ENCODE measurements around the gene COBLL1. TPM values are rescaled to one million over a fixed set of nuclear protein-coding genes. Genes with fewer than 3 reads are reported as not detected.

The COBLL1 gene
- total and polyA plus RNA-seq, 3 donors from 2014 or later: 5.4 to 17.3 (median 14.5) TPM

- Histone ChIP-seq H3K9me3 (no peaks in the 10 kb centered on the region), H3K4me1 (no peaks in the 10 kb centered on the region), H3K36me3 (ENCODE audit: low read depth, missing control alignments) (no peaks in the 10 kb centered on the region), H3K4me3 (no peak overlapping the region), H3K27ac (no peak overlapping the region), H3K27me3 (no peaks in the 10 kb centered on the region)
- TF ChIP-seq CTCF (IDR thresholded peaks at IDR 0.05): no peak
- no peak for TF ChIP-seq POLR2A (IDR thresholded peaks at IDR 0.05)
- WGBS, 2 donors: 73 to 76% methylated on average over 2 of the region's 2 CpGs
- DNase-seq: no peak
- intact Hi-C loops (cut with DNase I; ENCODE audit: low total_unique reads): no loop called here
These were observed 17.7 kb upstream of the COBLL1 start for GRCh38 chr2:164859251-164859818.

- 91 to 92% methylated on average over 4 of the region's 4 CpGs for WGBS, 2 donors
- no peaks in the 10 kb centered on the region for H3K36me3 ChIP-seq (ENCODE audit: low read depth, missing control alignments)
- DNase-seq: no peak
- H3K4me3 ChIP-seq: no peak overlapping the region
- intact Hi-C loops (cut with DNase I; ENCODE audit: low total_unique reads): no loop called here
- no peaks in the 10 kb centered on the region for H3K4me1 ChIP-seq
- H3K27me3 ChIP-seq: no peaks in the 10 kb centered on the region
- H3K27ac ChIP-seq: no peak overlapping the region
- no peaks in the 10 kb centered on the region for H3K9me3 ChIP-seq
- TF ChIP-seq POLR2A (IDR thresholded peaks at IDR 0.05) (no peak), CTCF (IDR thresholded peaks at IDR 0.05) (no peak)
These were observed 10.5 kb upstream of the COBLL1 start for GRCh38 chr2:164852086-164852485.

- TF ChIP-seq POLR2A (IDR thresholded peaks at IDR 0.05): no peak
- TF ChIP-seq CTCF (IDR thresholded peaks at IDR 0.05): no peak
- no peaks in the 10 kb centered on the region for H3K9me3 ChIP-seq
- no peaks in the 10 kb centered on the region for H3K4me1 ChIP-seq
- 86 to 91% methylated on average over 4 of the region's 4 CpGs for WGBS, 2 donors
- no peak overlapping the region for H3K27ac ChIP-seq
- no peaks in the 10 kb centered on the region for H3K36me3 ChIP-seq (ENCODE audit: low read depth, missing control alignments)
- intact Hi-C loops (cut with DNase I; ENCODE audit: low total_unique reads): no loop called here
- DNase-seq: no peak
- H3K27me3 ChIP-seq: no peaks in the 10 kb centered on the region
- H3K4me3 ChIP-seq: no peak overlapping the region
These were observed 8.6 kb upstream of the COBLL1 start for GRCh38 chr2:164850235-164850634.

DNA sequence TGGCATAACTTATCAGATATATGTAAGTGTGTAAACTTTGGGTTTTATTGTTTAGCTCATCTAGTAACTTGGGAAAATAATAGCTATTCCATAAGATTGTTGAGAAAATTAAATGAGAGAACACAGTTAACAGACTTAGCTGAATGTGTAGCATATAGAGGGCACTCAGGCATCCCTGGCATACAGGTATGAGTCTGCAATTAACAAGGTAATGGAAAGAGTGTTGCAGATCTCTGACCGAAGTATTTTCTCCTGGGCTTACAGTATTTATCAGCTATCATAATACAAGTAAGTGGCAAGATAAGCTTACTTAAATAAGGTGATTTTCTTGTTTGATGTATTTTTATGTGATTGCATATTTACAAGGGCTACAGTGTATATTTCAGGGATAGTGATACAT, 7.9 kb upstream of the COBLL1 start:
- Histone ChIP-seq H3K4me3 (no peak overlapping the region), H3K27ac (no peak overlapping the region), H3K36me3 (ENCODE audit: low read depth, missing control alignments) (no peaks in the 10 kb centered on the region), H3K27me3 (no peaks in the 10 kb centered on the region), H3K4me1 (no peaks in the 10 kb centered on the region), H3K9me3 (no peaks in the 10 kb centered on the region)
- WGBS, 2 donors: 81 to 82% methylated on average over 1 of the region's 1 CpG
- intact Hi-C loops (cut with DNase I; ENCODE audit: low total_unique reads): loop anchor here (10.0 kb wide), 1 partner anchor 55 kb away; no protein-coding TSS in a partner anchor
- TF ChIP-seq CTCF (IDR thresholded peaks at IDR 0.05): no peak
- TF ChIP-seq POLR2A (IDR thresholded peaks at IDR 0.05): no peak
- DNase-seq: no peak
